NCI-H748 (cell line): ENCODE results near the gene PTPRG.

ENCODE experiments used
- DNase-seq: peaks from one replicate; lab custom pipeline; 2025; ENCODE audit not compliant: unreplicated experiment; lab: John Stamatoyannopoulos, UW

Gene PTPRG

GRCh38 chr3:61885414-61885813 lies 324.0 kb downstream of the PTPRG start:
- DNase-seq: no peak

GRCh38 chr3:61887206-61887605 lies 325.8 kb downstream of the PTPRG start:
- no peak for DNase-seq

- no peak for DNase-seq
These were observed 327.9 kb downstream of the PTPRG start for GRCh38 chr3:61889259-61889658.

GRCh38 chr3:61890167-61890566 lies 328.8 kb downstream of the PTPRG start:
- DNase-seq: no peak

GRCh38 chr3:61890586-61890985 lies 329.2 kb downstream of the PTPRG start:
- no peak for DNase-seq

GRCh38 chr3:61892891-61893290 lies 331.5 kb downstream of the PTPRG start:
- no peak for DNase-seq

GRCh38 chr3:61893840-61894566 lies 332.6 kb downstream of the PTPRG start:
- no peak for DNase-seq

GRCh38 chr3:61894988-61895935 lies 333.9 kb downstream of the PTPRG start:
- DNase-seq: peak; percentile 48

- no peak for DNase-seq
These were observed 334.9 kb downstream of the PTPRG start for GRCh38 chr3:61896251-61896650.

- no peak for DNase-seq
These were observed 336.5 kb downstream of the PTPRG start for GRCh38 chr3:61897848-61898247.

GRCh38 chr3:61899700-61900462 lies 338.5 kb downstream of the PTPRG start:
- DNase-seq: no peak

- DNase-seq: peak; percentile 53
These were observed 340.1 kb downstream of the PTPRG start for GRCh38 chr3:61901496-61901895.

- DNase-seq: peak; percentile 84
These were observed 340.6 kb downstream of the PTPRG start for GRCh38 chr3:61901986-61902385.

- DNase-seq: no peak
These were observed 341.7 kb downstream of the PTPRG start for GRCh38 chr3:61903074-61903473.

GRCh38 chr3:61903931-61904657 lies 342.7 kb downstream of the PTPRG start:
- peak; percentile 32 for DNase-seq

- DNase-seq: no peak
These were observed 345.9 kb downstream of the PTPRG start for GRCh38 chr3:61907210-61907795.

GRCh38 chr3:61908382-61908781 lies 347.0 kb downstream of the PTPRG start:
- DNase-seq: no peak

- no peak for DNase-seq
These were observed 349.4 kb downstream of the PTPRG start for GRCh38 chr3:61910732-61911131.

GRCh38 chr3:61912158-61912557 lies 350.8 kb downstream of the PTPRG start:
- no peak for DNase-seq

GRCh38 chr3:61913701-61914100 lies 352.3 kb downstream of the PTPRG start:
- no peak for DNase-seq
